ENCODE results near the gene CAT. TPM values are rescaled to one million over a fixed set of nuclear protein-coding genes. Genes with fewer than 3 reads are reported as not detected.

CAT gene
- total RNA-seq, 4 donors from 2014 or later: 83.0 to 120 (median 107) TPM

DNA sequence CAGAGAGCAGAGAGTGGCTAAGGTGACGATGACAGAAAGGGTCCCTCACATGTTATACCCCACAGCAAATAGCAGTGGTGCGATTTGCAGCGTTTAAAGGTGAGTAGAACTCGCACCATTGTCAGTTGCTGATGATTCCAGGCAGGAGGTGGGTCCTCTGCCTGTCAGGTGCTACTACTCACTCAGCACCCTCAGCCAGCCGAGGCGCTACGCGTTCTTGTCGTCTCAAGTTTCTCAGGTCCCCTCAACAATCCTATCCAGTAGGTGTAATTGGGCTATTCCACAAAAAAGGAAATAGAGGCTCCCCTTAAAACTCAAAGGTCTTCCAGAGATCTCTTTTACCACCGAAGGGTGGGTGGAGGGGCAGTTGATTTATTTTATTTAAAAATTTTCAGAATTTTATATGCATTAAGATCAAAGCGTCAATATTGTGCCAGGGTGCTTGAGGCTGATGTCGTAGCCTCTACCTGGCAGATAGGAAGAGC lies 56.5 kb downstream of the CAT start:
- no peaks in the 10 kb centered on the region for H3K27me3 ChIP-seq
- H3K4me1 ChIP-seq: no peaks in the 10 kb centered on the region
- no peaks in the 10 kb centered on the region for H3K9me3 ChIP-seq
- no peak overlapping the region for H3K4me3 ChIP-seq
- no peak for TF ChIP-seq POLR2A (IDR thresholded peaks at IDR 0.05)
- DNase-seq: no peak
- no peaks in the 10 kb centered on the region for H3K36me3 ChIP-seq
- no peak overlapping the region for H3K27ac ChIP-seq
- intact Hi-C loops (cut with DNase I; ENCODE audit: low total_unique reads): no loop called here

DNA sequence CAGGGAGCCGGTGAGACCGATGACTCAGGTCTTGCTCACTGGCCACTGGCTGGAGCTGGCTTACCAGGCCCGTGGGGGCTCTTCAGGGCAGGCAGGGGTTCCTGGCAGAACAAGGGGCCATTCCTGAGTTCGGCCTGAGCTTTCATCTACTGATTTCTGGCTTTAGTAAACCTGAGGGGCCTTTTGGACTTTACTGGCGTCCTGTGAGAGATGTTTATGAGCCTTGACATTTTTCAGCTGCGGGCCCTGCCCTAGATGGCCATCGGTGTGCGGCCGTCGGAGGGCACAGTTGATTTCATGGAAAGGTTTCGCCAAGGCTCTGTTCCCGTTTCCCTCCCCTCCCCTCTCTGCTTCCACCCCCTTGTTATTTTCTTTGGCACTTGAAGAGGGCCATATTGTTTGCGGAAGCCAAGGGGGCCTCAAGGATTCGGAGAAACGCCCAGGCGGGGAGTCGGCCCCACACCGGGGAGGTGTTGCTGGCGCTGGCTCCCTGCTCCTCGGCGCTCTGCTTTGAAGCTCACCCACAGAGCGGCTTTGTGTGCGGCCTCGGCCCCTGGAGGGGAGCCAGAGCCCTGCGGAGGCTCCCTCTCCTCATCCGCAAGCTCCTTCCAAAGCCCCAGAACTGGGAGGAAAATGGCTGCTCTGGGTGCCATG lies 57.1 kb downstream of the CAT start:
- TF ChIP-seq, protein P1, sequence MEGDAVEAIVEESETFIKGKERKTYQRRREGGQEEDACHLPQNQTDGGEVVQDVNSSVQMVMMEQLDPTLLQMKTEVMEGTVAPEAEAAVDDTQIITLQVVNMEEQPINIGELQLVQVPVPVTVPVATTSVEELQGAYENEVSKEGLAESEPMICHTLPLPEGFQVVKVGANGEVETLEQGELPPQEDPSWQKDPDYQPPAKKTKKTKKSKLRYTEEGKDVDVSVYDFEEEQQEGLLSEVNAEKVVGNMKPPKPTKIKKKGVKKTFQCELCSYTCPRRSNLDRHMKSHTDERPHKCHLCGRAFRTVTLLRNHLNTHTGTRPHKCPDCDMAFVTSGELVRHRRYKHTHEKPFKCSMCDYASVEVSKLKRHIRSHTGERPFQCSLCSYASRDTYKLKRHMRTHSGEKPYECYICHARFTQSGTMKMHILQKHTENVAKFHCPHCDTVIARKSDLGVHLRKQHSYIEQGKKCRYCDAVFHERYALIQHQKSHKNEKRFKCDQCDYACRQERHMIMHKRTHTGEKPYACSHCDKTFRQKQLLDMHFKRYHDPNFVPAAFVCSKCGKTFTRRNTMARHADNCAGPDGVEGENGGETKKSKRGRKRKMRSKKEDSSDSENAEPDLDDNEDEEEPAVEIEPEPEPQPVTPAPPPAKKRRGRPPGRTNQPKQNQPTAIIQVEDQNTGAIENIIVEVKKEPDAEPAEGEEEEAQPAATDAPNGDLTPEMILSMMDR (IDR thresholded peaks at IDR 0.05): no peak
- no peak for TF ChIP-seq POLR2A (IDR thresholded peaks at IDR 0.05)
- intact Hi-C loops (cut with DNase I; ENCODE audit: low total_unique reads): no loop called here
- H3K36me3 ChIP-seq: no peaks in the 10 kb centered on the region
- H3K9me3 ChIP-seq: no peaks in the 10 kb centered on the region
- H3K4me1 ChIP-seq: no peaks in the 10 kb centered on the region
- H3K27me3 ChIP-seq: no peaks in the 10 kb centered on the region
- H3K27ac ChIP-seq: no peak overlapping the region
- no peak for DNase-seq
- H3K4me3 ChIP-seq: no peak overlapping the region

DNA sequence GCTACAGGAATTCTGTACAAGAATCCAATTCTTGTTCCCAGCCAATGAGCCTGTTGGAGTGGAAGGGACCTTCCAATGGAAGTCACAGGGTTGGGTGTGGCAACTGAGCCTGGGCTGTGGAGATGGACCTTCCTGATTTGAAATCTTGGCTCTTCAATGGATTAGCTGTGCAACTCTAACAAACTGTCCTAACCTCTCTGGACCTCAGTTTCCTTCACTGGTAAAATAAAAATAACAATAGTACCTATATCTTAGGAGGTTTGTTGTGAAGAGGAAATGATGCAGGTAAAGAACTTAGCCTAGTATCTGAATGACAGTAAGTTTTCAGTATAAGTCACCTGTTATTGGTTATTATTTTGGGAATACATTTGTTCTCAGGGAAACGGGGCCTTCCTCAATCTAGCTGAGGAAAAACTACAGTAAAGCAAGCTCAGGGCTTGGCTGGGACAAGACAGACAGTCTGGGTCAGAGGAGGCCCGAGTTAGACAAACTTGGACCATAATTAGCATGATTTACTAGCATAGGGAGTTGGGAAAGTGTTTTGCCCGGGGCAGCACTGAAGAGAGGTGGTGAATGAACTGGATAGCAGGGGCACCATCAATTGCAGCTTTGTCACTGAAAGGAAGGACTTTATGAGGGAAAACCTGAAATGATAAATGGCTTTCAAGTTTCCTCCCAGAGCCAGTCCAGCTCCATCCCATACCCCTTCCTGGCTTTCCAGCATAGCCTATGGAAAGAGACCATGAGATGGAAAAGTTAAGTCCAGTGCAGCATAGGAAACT lies 61.2 kb downstream of the CAT start:
- intact Hi-C loops (cut with DNase I; ENCODE audit: low total_unique reads): no loop called here

DNA sequence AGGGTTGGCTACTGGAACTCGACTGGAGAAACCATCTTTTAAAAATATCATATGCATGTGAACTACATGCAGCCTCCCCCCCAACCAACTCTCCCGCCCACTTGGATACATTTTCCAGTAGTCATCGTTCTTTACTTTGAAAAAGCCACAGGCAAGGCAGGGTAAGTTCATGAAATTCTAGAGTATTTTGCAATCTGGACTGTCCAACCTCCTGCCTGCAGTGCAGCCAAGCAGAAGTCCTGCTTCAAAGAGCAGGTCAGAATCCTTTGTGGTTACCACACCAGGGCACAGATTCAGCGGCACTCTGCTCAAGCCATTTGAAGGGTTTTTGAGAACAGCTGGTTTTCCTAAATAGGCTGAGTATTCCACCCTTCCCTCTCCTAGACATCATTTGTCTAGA lies 62.8 kb downstream of the CAT start:
- H3K27me3 ChIP-seq: no peaks in the 10 kb centered on the region
- no peak for TF ChIP-seq POLR2A (IDR thresholded peaks at IDR 0.05)
- TF ChIP-seq, protein P1 (IDR thresholded peaks at IDR 0.05): no peak
- no peak overlapping the region for H3K27ac ChIP-seq
- peak in 1 of 2 donors; percentile 21 for DNase-seq
- no peaks in the 10 kb centered on the region for H3K36me3 ChIP-seq
- peaks cover 0 to 7% of the 10 kb centered on the region in 2 donors for H3K4me1 ChIP-seq
- intact Hi-C loops (cut with DNase I; ENCODE audit: low total_unique reads): no loop called here
- no peak overlapping the region for H3K4me3 ChIP-seq
- H3K9me3 ChIP-seq: no peaks in the 10 kb centered on the region

More for the DNA sequence above, 61.2 kb downstream of the CAT start:
- Histone ChIP-seq H3K27me3 (no peaks in the 10 kb centered on the region), H3K36me3 (no peaks in the 10 kb centered on the region), H3K4me3 (no peak overlapping the region), H3K9me3 (no peaks in the 10 kb centered on the region), H3K4me1 (peaks cover 0 to 7% of the 10 kb centered on the region in 2 donors), H3K27ac (no peak overlapping the region)
- no peak for DNase-seq
- TF ChIP-seq POLR2A (IDR thresholded peaks at IDR 0.05): no peak
- TF ChIP-seq, protein P1 (IDR thresholded peaks at IDR 0.05): no peak

DNA sequence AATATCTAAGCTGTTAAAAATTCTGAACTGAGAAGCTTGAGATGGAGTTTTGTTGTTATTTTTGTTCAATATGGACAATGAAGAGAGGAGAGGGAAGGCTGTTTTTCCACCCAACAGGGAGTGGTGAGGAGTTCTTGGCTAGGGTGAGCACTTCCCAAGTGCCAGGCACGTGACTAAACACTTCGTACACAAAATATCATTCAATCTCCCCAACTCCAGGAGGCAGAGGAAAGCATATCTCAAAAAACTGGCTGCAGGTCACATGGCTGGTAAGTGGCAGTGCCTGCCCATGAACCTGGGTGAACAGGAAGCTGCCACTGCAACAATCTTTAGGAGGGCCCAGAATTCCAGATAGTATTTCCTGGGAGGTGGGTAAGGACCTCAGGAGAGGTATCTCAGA lies 63.2 kb downstream of the CAT start:
- no peak for DNase-seq
- H3K36me3 ChIP-seq: no peaks in the 10 kb centered on the region
- TF ChIP-seq, protein P1 (IDR thresholded peaks at IDR 0.05): no peak
- TF ChIP-seq POLR2A (IDR thresholded peaks at IDR 0.05): no peak
- H3K27ac ChIP-seq: no peak overlapping the region
- no peak overlapping the region for H3K4me3 ChIP-seq
- peaks cover 0 to 7% of the 10 kb centered on the region in 2 donors for H3K4me1 ChIP-seq
- intact Hi-C loops (cut with DNase I; ENCODE audit: low total_unique reads): no loop called here
- no peaks in the 10 kb centered on the region for H3K27me3 ChIP-seq
- H3K9me3 ChIP-seq: no peaks in the 10 kb centered on the region

Data from uterus (tissue), 4 donors.